CD4-positive, alpha-beta T cell (primary cell): ENCODE measurements around the gene HNRNPA0. TPM values are rescaled to one million over a fixed set of nuclear protein-coding genes. Genes with fewer than 3 reads are reported as not detected.
A peak's percentile ranks its signal among the peaks of the same experiment; 100 is the strongest.

Experiments used
- ATAC-seq: fragments of 200-7000 bp; cut with Tn5 transposase; one replicate; pipeline ENCODE4 v1.10.0; 2022; ENCODE audit warnings: mild to moderate bottlenecking; ENCODE audit not compliant: poor library complexity
- CTCF ChIA-PET: fragments of 350-600 bp; sonication (Branson Sonifier 250); formaldehyde crosslinking; loops from one replicate; lab custom pipeline; 2021; ENCODE audit warnings: antibody characterized with exemption, inconsistent platforms; lab: Charles Lee
- POLR2A ChIA-PET: fragments of 350-600 bp; sonication (Branson Sonifier 250); formaldehyde crosslinking; loops from one replicate; lab custom pipeline; 2021; ENCODE audit warnings: antibody characterized with exemption, inconsistent platforms; lab: Charles Lee
- DNase-seq, 14 experiments: peaks; one replicate each; pipeline ENCODE4 v3.0.0-alpha.2; 2013 to 2020; ENCODE audit warnings: mixed read lengths in 2 of 14
- H3K27ac ChIP-seq, 2 donors: one replicate each; pipeline versions ENCODE4 v1.5.1 to v1.7.0; 2013; ENCODE audit warnings: low read length in 2 of 2, low read depth in 1 of 2, mild to moderate bottlenecking in 1 of 2
- H3K27me3 ChIP-seq, 2 experiments: 1 replicate in 1 of 2; 2 replicates in 1 of 2; pipeline versions ENCODE4 v1.6.1 to v1.7.0; 2013; ENCODE audit warnings: low read length in 2 of 2, control low read depth in 1 of 2, mild to moderate bottlenecking in 1 of 2, moderate library complexity in 1 of 2; ENCODE audit not compliant: insufficient read depth in 2 of 2, control insufficient read depth in 1 of 2
- H3K36me3 ChIP-seq: one replicate; pipeline ENCODE4 v1.6.1; 2013; ENCODE audit warnings: low read length, control low read depth; ENCODE audit not compliant: insufficient read depth
- H3K4me1 ChIP-seq: one replicate; pipeline ENCODE4 v1.6.1; 2013; ENCODE audit warnings: low read length, control low read depth; ENCODE audit not compliant: insufficient read depth
- H3K4me3 ChIP-seq: one replicate; pipeline ENCODE4 v1.5.1; 2013; ENCODE audit warnings: mild to moderate bottlenecking, low read length, moderate library complexity
- H3K9me3 ChIP-seq, 2 experiments: 1 replicate in 1 of 2; 2 replicates in 1 of 2; pipeline versions ENCODE4 v1.6.1 to v1.7.0; 2013; ENCODE audit warnings: low read length in 2 of 2, mild to moderate bottlenecking in 2 of 2, control low read depth in 1 of 2, moderate library complexity in 1 of 2; ENCODE audit not compliant: control insufficient read depth in 1 of 2, insufficient read depth in 1 of 2
- H3K27ac Mint-ChIP-seq: one replicate; pipeline ENCODE4 v1.8.0; 2020; ENCODE audit warnings: mixed read lengths
- H3K27me3 Mint-ChIP-seq: one replicate; pipeline ENCODE4 v1.8.0; 2021; ENCODE audit warnings: mixed read lengths
- H3K36me3 Mint-ChIP-seq: one replicate; pipeline ENCODE4 v1.8.0; 2021; ENCODE audit warnings: low read depth, mixed read lengths
- H3K4me1 Mint-ChIP-seq: one replicate; pipeline ENCODE4 v1.8.0; 2021; ENCODE audit warnings: low read depth, mixed read lengths
- H3K4me3 Mint-ChIP-seq: one replicate; pipeline ENCODE4 v1.8.0; 2020; ENCODE audit warnings: mild to moderate bottlenecking, mixed read lengths
- H3K9me3 Mint-ChIP-seq: one replicate; pipeline ENCODE4 v1.8.0; 2020; ENCODE audit warnings: mixed read lengths
- intact Hi-C, 2 experiments: fragments of 100-400 bp; cut with DNase I in 1 of 2; cut with micrococcal nuclease in 1 of 2; formaldehyde crosslinking; loops; one replicate each; pipeline versions ENCODE4 v1.15.1 to v1.9.0; 2023 to 2025; cut with DNase I, micrococcal nuclease
- total RNA-seq, 174 experiments: library from RNA in 2 of 174; stranded (reverse) in 2 of 174; gene quantifications; one replicate each; pipeline ENCODE4 v1.2.3 and lab custom pipeline; 2021 to 2026
- TF ChIP-seq, protein P1 (sequence below): fragments of 200-600 bp; IDR thresholded peaks from one replicate; pipeline ENCODE4 v1.8.0; 2022; ENCODE audit warnings: antibody characterized with exemption, mild to moderate bottlenecking

HNRNPA0 gene
- total RNA-seq, 2 experiments from 2014 or later = 52.7 to 53.2 TPM

- ChIA-PET CTCF (interaction anchor here (1.1 to 2.9 kb wide), 4 partner anchors 10 to 87 kb away, joined by 3 to 9 read pairs (median 6); no protein-coding TSS in a partner anchor), POLR2A (interaction anchor here (1.4 to 2.2 kb wide), 2 partner anchors 9 to 12 kb away, joined by 3 to 7 read pairs; partner anchors contain the start of gene KLHL3)
- Mint-ChIP-seq H3K36me3 (peaks cover 26% of the 10 kb centered on the region), H3K4me1 (peaks cover 34% of the 10 kb centered on the region), H3K27ac (no peak overlapping the region), H3K4me3 (no peak overlapping the region), H3K27me3 (no peaks in the 10 kb centered on the region), H3K9me3 (no peaks in the 10 kb centered on the region)
- intact Hi-C loops = no loop called here
- H3K4me3 ChIP-seq = no peak overlapping the region
- no peak overlapping the region for H3K27ac ChIP-seq
- H3K36me3 ChIP-seq = peaks cover 2% of the 10 kb centered on the region
- no peak for DNase-seq
- no peaks in the 10 kb centered on the region for H3K9me3 ChIP-seq
- TF ChIP-seq, protein P1, sequence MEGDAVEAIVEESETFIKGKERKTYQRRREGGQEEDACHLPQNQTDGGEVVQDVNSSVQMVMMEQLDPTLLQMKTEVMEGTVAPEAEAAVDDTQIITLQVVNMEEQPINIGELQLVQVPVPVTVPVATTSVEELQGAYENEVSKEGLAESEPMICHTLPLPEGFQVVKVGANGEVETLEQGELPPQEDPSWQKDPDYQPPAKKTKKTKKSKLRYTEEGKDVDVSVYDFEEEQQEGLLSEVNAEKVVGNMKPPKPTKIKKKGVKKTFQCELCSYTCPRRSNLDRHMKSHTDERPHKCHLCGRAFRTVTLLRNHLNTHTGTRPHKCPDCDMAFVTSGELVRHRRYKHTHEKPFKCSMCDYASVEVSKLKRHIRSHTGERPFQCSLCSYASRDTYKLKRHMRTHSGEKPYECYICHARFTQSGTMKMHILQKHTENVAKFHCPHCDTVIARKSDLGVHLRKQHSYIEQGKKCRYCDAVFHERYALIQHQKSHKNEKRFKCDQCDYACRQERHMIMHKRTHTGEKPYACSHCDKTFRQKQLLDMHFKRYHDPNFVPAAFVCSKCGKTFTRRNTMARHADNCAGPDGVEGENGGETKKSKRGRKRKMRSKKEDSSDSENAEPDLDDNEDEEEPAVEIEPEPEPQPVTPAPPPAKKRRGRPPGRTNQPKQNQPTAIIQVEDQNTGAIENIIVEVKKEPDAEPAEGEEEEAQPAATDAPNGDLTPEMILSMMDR = no peak
- ATAC-seq = no peak
- H3K4me1 ChIP-seq = peaks cover 6% of the 10 kb centered on the region
- H3K27me3 ChIP-seq = no peaks in the 10 kb centered on the region
Measured at GRCh38 chr5:137747848-137748247, 6.3 kb downstream of the HNRNPA0 start.

GRCh38 chr5:137743031-137743640 lies 11.0 kb downstream of the HNRNPA0 start:
- Mint-ChIP-seq H3K36me3 (no peaks in the 10 kb centered on the region), H3K4me1 (peaks cover 20% of the 10 kb centered on the region), H3K9me3 (no peaks in the 10 kb centered on the region), H3K27ac (no peak overlapping the region), H3K4me3 (no peak overlapping the region), H3K27me3 (no peaks in the 10 kb centered on the region)
- Histone ChIP-seq H3K4me1 (peaks cover 5% of the 10 kb centered on the region), H3K36me3 (no peaks in the 10 kb centered on the region), H3K4me3 (no peak overlapping the region), H3K9me3 (no peaks in the 10 kb centered on the region), H3K27me3 (no peaks in the 10 kb centered on the region), H3K27ac (no peak overlapping the region)
- DNase-seq (peak in 13 of 14 experiments; percentile 23 to 86 (median 52)), ATAC-seq (peak; percentile 91)
- TF ChIP-seq, protein P1 = peak; percentile 78
- CTCF ChIA-PET = interaction anchor here (0.6 to 4.8 kb wide), 25 partner anchors 9 to 588 kb away, joined by 3 to 88 read pairs (median 3); partner anchors contain the start of gene HNRNPA0
- POLR2A ChIA-PET = interaction anchor here (0.6 to 4.3 kb wide), 7 partner anchors 11 to 115 kb away, joined by 3 to 44 read pairs (median 8); partner anchors contain the start of gene HNRNPA0
- intact Hi-C loops = loop anchor here (1.0 kb wide), 2 partner anchors 83 to 114 kb away; no protein-coding TSS in a partner anchor

DNA sequence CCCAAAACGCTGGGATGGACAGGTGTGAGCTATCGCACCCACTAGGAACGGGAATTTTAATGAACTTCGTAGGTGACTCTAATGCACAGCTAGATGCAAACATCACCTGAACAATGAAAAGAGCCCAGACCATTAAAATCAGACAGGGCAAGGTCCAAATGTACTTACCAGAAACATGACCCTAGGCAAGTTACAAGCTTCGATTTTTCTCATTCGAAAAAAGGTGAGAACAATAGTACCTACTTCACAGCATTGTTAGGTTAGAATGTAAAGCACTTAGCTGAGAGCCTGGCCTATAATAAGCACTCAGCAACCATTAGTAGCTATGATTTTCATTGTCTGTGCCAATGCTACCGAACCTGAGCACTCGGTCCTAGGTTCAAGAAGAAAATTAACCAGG lies 12.4 kb downstream of the HNRNPA0 start:
- CTCF ChIA-PET = interaction anchor here (1.0 to 4.8 kb wide), 7 partner anchors 11 to 112 kb away, joined by 3 to 88 read pairs (median 8); partner anchors contain the start of gene HNRNPA0
- Mint-ChIP-seq H3K4me3 (no peak overlapping the region), H3K4me1 (peaks cover 20% of the 10 kb centered on the region), H3K27ac (no peak overlapping the region), H3K9me3 (peaks cover 2% of the 10 kb centered on the region), H3K36me3 (no peaks in the 10 kb centered on the region), H3K27me3 (no peaks in the 10 kb centered on the region)
- intact Hi-C loops = loop anchor here in 1 of 2 experiments (1.0 to 2.0 kb wide), 2 partner anchors 45 to 112 kb away; no protein-coding TSS in a partner anchor
- H3K4me1 ChIP-seq = peaks cover 12% of the 10 kb centered on the region
- POLR2A ChIA-PET = interaction anchor here (0.9 to 4.3 kb wide), 7 partner anchors 9 to 147 kb away, joined by 3 to 44 read pairs (median 5); partner anchors contain the start of genes HNRNPA0 and PKD2L2
- TF ChIP-seq, protein P1 = no peak
- H3K36me3 ChIP-seq = no peaks in the 10 kb centered on the region
- no peak overlapping the region for H3K27ac ChIP-seq
- no peak overlapping the region for H3K4me3 ChIP-seq
- no peaks in the 10 kb centered on the region for H3K27me3 ChIP-seq
- DNase-seq (no peak), ATAC-seq (no peak)
- no peaks in the 10 kb centered on the region for H3K9me3 ChIP-seq
